ENCODE data around the gene HSD17B12. TPM values are rescaled to one million over a fixed set of nuclear protein-coding genes. Genes with fewer than 3 reads are reported as not detected.

Gene HSD17B12
- total and polyA plus RNA-seq, 2 experiments from 2014 or later, result 128 to 168 TPM

GRCh38 chr11:43812471-43812870, 131.9 kb downstream of the HSD17B12 start (continued):
- TF ChIP-seq CTCF (conservative IDR thresholded peaks at IDR 0.05; ENCODE audit: low read depth in 2 of 2), result no peak
- TF ChIP-seq REST (IDR thresholded peaks at IDR 0.05; ENCODE audit: unreplicated experiment), result no peak
- TF ChIP-seq EZH2 (IDR thresholded peaks at IDR 0.05; ENCODE audit: low read depth, unreplicated experiment), result no peak

GRCh38 chr11:43818220-43818619, 137.7 kb downstream of the HSD17B12 start:
- Histone ChIP-seq H3K27ac (ENCODE audit: low read depth) (no peak overlapping the region), H3F3A (replicated peaks; ENCODE audit: low read depth) (no peaks in the 10 kb centered on the region), H3K9me2 (ENCODE audit: insufficient read depth) (no peaks in the 10 kb centered on the region), H4K20me1 (replicated peaks; ENCODE audit: insufficient read depth) (no peaks in the 10 kb centered on the region), H3K4me2 (no peak overlapping the region), H3K4me3 (no peak overlapping the region), H2AFZ (no peak overlapping the region), H3K79me2 (replicated peaks; ENCODE audit: insufficient read depth) (peaks cover 31% of the 10 kb centered on the region), H3K4me1 (ENCODE audit: insufficient read depth) (no peaks in the 10 kb centered on the region), H3K36me3 (ENCODE audit: insufficient read depth) (peaks cover 2% of the 10 kb centered on the region; the same call in 1 of the 2 replicates), H3K27me3 (ENCODE audit: insufficient read depth) (no peaks in the 10 kb centered on the region)
- no peaks in the 10 kb centered on the region; the same call in 2 of the 3 replicates for H3K9me3 Mint-ChIP-seq
- no peaks in the 10 kb centered on the region for H3K27me3 Mint-ChIP-seq (ENCODE audit: insufficient read depth, low read depth, poor library complexity)
- TF ChIP-seq EZH2 (IDR thresholded peaks at IDR 0.05; ENCODE audit: low read depth, unreplicated experiment), result no peak
- H3K4me3 Mint-ChIP-seq, result no peak overlapping the region
- H3K36me3 Mint-ChIP-seq (ENCODE audit: low read depth), result peaks cover 41% of the 10 kb centered on the region
- H3K4me1 Mint-ChIP-seq, result no peaks in the 10 kb centered on the region
- no peak overlapping the region for H3K27ac Mint-ChIP-seq
- ATAC-seq (no peak), DNase-seq (ENCODE audit: low spot score) (no peak)

GRCh38 chr11:43819926-43820325, 139.4 kb downstream of the HSD17B12 start:
- Histone ChIP-seq H3K27ac (ENCODE audit: low read depth) (0 out of 2 replicates have a peak overlapping the region, but pooled peaks have one; percentile 45), H3K9me2 (ENCODE audit: insufficient read depth) (no peaks in the 10 kb centered on the region), H3K4me1 (ENCODE audit: insufficient read depth) (no peaks in the 10 kb centered on the region), H3K79me2 (replicated peaks; ENCODE audit: insufficient read depth) (peaks cover 21% of the 10 kb centered on the region), H3K36me3 (ENCODE audit: insufficient read depth) (peaks cover 2% of the 10 kb centered on the region; the same call in 1 of the 2 replicates), H3K4me2 (no peak overlapping the region), H3F3A (replicated peaks; ENCODE audit: low read depth) (no peaks in the 10 kb centered on the region), H3K4me3 (no peak overlapping the region), H3K27me3 (ENCODE audit: insufficient read depth) (no peaks in the 10 kb centered on the region), H2AFZ (no peak overlapping the region), H4K20me1 (replicated peaks; ENCODE audit: insufficient read depth) (no peaks in the 10 kb centered on the region)
- H3K4me1 Mint-ChIP-seq, result no peaks in the 10 kb centered on the region
- H3K9me3 Mint-ChIP-seq, result no peaks in the 10 kb centered on the region; the same call in 2 of the 3 replicates
- no peak for DNase-seq (ENCODE audit: low spot score)
- ATAC-seq, result no peak
- H3K27ac Mint-ChIP-seq, result no peak overlapping the region; the same call in 1 of the 2 replicates
- peaks cover 42% of the 10 kb centered on the region for H3K36me3 Mint-ChIP-seq (ENCODE audit: low read depth)
- no peak overlapping the region for H3K4me3 Mint-ChIP-seq
- no peaks in the 10 kb centered on the region for H3K27me3 Mint-ChIP-seq (ENCODE audit: insufficient read depth, low read depth, poor library complexity)
- TF ChIP-seq POLR2AphosphoS5 (IDR thresholded peaks at IDR 0.05; ENCODE audit: low read depth), result no peak
- TF ChIP-seq CTCF (conservative IDR thresholded peaks at IDR 0.05; ENCODE audit: low read depth in 2 of 2), result no peak
- no peak for TF ChIP-seq REST (IDR thresholded peaks at IDR 0.05; ENCODE audit: unreplicated experiment)
- TF ChIP-seq CREB1 (CRISPR knock-in tag; IDR thresholded peaks at IDR 0.05; ENCODE audit: low read depth), result no peak
- TF ChIP-seq ZNF114 (CRISPR knock-in tag; IDR thresholded peaks at IDR 0.05), result no peak

Measured in GM23338 (cell line).